Liver (tissue), 9 donors: ENCODE measurements around the gene CKM. TPM values are rescaled to one million over a fixed set of nuclear protein-coding genes. Genes with fewer than 3 reads are reported as not detected.

Experiments used
- DNase-seq: peaks from one replicate; pipeline ENCODE4 v3.0.0-alpha.2; 2017; ENCODE audit warnings: low spot score
- H3K27ac ChIP-seq, 2 donors: one replicate each; pipeline ENCODE4 v1.7.0; 2013; ENCODE audit warnings: inconsistent platforms in 2 of 2, low read length in 2 of 2, control low read depth in 1 of 2, low read depth in 1 of 2, mild to moderate bottlenecking in 1 of 2
- H3K27me3 ChIP-seq, 4 donors: one replicate each; pipeline versions ENCODE4 v1.6.1 to v1.7.0; 2013; ENCODE audit warnings: low read length in 3 of 4, inconsistent platforms in 1 of 4, mild to moderate bottlenecking in 1 of 4, moderate library complexity in 1 of 4; ENCODE audit not compliant: control insufficient read depth in 4 of 4, insufficient read depth in 4 of 4
- H3K36me3 ChIP-seq, 4 donors: one replicate each; pipeline versions ENCODE4 v1.6.1 to v1.7.0; 2013; ENCODE audit warnings: low read length in 3 of 4, mild to moderate bottlenecking in 3 of 4, low read depth in 1 of 4, moderate library complexity in 1 of 4; ENCODE audit not compliant: control insufficient read depth in 4 of 4, insufficient read depth in 3 of 4
- H3K4me1 ChIP-seq, 4 donors: one replicate each; pipeline versions ENCODE4 v1.6.1 to v1.7.0; 2013; ENCODE audit warnings: low read length in 3 of 4, mild to moderate bottlenecking in 3 of 4, moderate library complexity in 1 of 4; ENCODE audit not compliant: control insufficient read depth in 4 of 4, insufficient read depth in 4 of 4
- H3K4me3 ChIP-seq, 3 donors: one replicate each; pipeline versions ENCODE4 v1.6.1 to v1.7.0; 2013; ENCODE audit warnings: low read length in 3 of 3, control low read depth in 1 of 3, low read depth in 1 of 3, mild to moderate bottlenecking in 1 of 3
- H3K9ac ChIP-seq, 2 donors: one replicate each; pipeline ENCODE4 v1.7.0; 2013; ENCODE audit warnings: low read length in 2 of 2, mild to moderate bottlenecking in 2 of 2, moderate library complexity in 2 of 2, control low read depth in 1 of 2, low read depth in 1 of 2
- H3K9me3 ChIP-seq, 4 donors: one replicate each; pipeline versions ENCODE4 v1.6.1 to v1.7.0; 2013; ENCODE audit warnings: low read length in 3 of 4; ENCODE audit not compliant: control insufficient read depth in 4 of 4
- ATF3 ChIP-seq: IDR thresholded peaks from 2 replicates; pipeline ENCODE4 v1.6.1; 2016; ENCODE audit warnings: antibody characterized with exemption
- CTCF ChIP-seq: fragments of 150-350 bp; IDR thresholded peaks from 2 replicates; pipeline ENCODE4 v1.5.1; 2017; ENCODE audit warnings: improper control_type of control experiment, low read depth, low read length; ENCODE audit not compliant: missing input control
- EGR1 ChIP-seq, 2 donors: IDR thresholded peaks; 2 replicates each; pipeline ENCODE4 v1.6.1; 2016 to 2018; ENCODE audit warnings: antibody characterized with exemption in 2 of 2, low read depth in 2 of 2
- FOXA1 ChIP-seq: IDR thresholded peaks from 2 replicates; pipeline ENCODE4 v1.6.1; 2016; ENCODE audit warnings: antibody characterized with exemption
- FOXA2 ChIP-seq: IDR thresholded peaks from 2 replicates; pipeline ENCODE4 v1.6.1; 2016; ENCODE audit warnings: antibody characterized with exemption
- GABPA ChIP-seq, 2 donors: IDR thresholded peaks in 1 of 2; conservative IDR thresholded peaks in 1 of 2; 2 replicates each; pipeline ENCODE4 v1.6.1; 2016; ENCODE audit warnings: antibody characterized with exemption in 2 of 2, mild to moderate bottlenecking in 1 of 2, moderate library complexity in 1 of 2
- HNF4A ChIP-seq, 2 donors: conservative IDR thresholded peaks; 2 replicates each; pipeline ENCODE4 v1.6.1; 2016; ENCODE audit warnings: antibody characterized with exemption in 2 of 2, mild to moderate bottlenecking in 2 of 2
- HNF4G ChIP-seq: IDR thresholded peaks from 2 replicates; pipeline ENCODE4 v1.6.1; 2016; ENCODE audit warnings: antibody characterized with exemption
- JUND ChIP-seq, 2 donors: IDR thresholded peaks; 2 replicates each; pipeline ENCODE4 v1.6.1; 2016; ENCODE audit warnings: antibody characterized with exemption in 2 of 2
- MAX ChIP-seq: IDR thresholded peaks from 2 replicates; pipeline ENCODE4 v1.6.1; 2016; ENCODE audit warnings: antibody characterized with exemption
- NR2F2 ChIP-seq: IDR thresholded peaks from 2 replicates; pipeline ENCODE4 v1.6.1; 2016; ENCODE audit warnings: antibody characterized with exemption
- RAD21 ChIP-seq, 2 donors: IDR thresholded peaks; 2 replicates each; pipeline ENCODE4 v1.6.1; 2016; ENCODE audit warnings: antibody characterized with exemption in 2 of 2, mild to moderate bottlenecking in 2 of 2
- RXRA ChIP-seq, 2 donors: IDR thresholded peaks; 2 replicates each; pipeline ENCODE4 v1.6.1; 2017 to 2018; ENCODE audit warnings: antibody characterized with exemption in 2 of 2, mild to moderate bottlenecking in 1 of 2
- SP1 ChIP-seq: IDR thresholded peaks from 2 replicates; pipeline ENCODE4 v1.6.1; 2018; ENCODE audit warnings: antibody characterized with exemption, mild to moderate bottlenecking
- TAF1 ChIP-seq: conservative IDR thresholded peaks from 2 replicates; pipeline ENCODE4 v1.6.1; 2016; ENCODE audit warnings: antibody characterized with exemption, mild to moderate bottlenecking
- YY1 ChIP-seq: IDR thresholded peaks from 2 replicates; pipeline ENCODE4 v1.6.1; 2016; ENCODE audit warnings: antibody characterized with exemption, mild to moderate bottlenecking
- WGBS: extraction: QIAGEN DNeasy Blood & Tissue Kit; methylation state at CpG from one replicate; pipeline ENCODE4 v1.1.7; 2013; 5-methylcytosine and 5-hydroxymethylcytosine counted together
- polyA plus RNA-seq, 2 donors: library from polyadenylated mRNA; stranded (reverse) in 1 of 2; unstranded in 1 of 2; fragments of 200-250 nt in 1 of 2; fragments of >200 nt in 1 of 2; fragmentation: Nextera tagmentation in 1 of 2; extraction: Ambion mirVana in 1 of 2; gene quantifications; one replicate each; pipeline versions ENCODE4 v1.2.1 to v1.2.3, GENCODE V29; 2013 to 2015
- total RNA-seq, 2 donors: library from RNA; depleted of rRNA; stranded (reverse); fragments of >200 nt; gene quantifications; one replicate each; pipeline ENCODE4 v1.2.3, GENCODE V29; 2014
- TF ChIP-seq, protein P1 (sequence below): IDR thresholded peaks from 2 replicates; pipeline ENCODE4 v1.6.1; 2016; ENCODE audit warnings: antibody characterized with exemption
- TF ChIP-seq, protein P2 (sequence below): IDR thresholded peaks from 2 replicates; pipeline ENCODE4 v1.6.1; 2016; ENCODE audit warnings: antibody characterized with exemption, mild to moderate bottlenecking
- donor health status: healthy.
- donor health status: healthy.
- donor health status: healthy.
- donor health status: healthy.
- donor health status: healthy.

CKM gene
- total and polyA plus RNA-seq, 4 donors = 0.05 to 0.37 (median 0.17) TPM; not detected in 1

GRCh38 chr19:45290381-45290931 is 32.2 kb downstream of the CKM start:
- WGBS = 43% methylated on average over 6 of the region's 6 CpGs
- H3K27ac ChIP-seq = peak overlapping the region; percentile 97 to 98

More at GRCh38 chr19:45290381-45290931, 32.2 kb downstream of the CKM start:
- Histone ChIP-seq H3K9ac (peak overlapping the region in 1 of 2 donors; percentile 42), H3K36me3 (peaks cover 3 to 9% (median 4%) of the 10 kb centered on the region in 4 donors), H3K9me3 (no peaks in the 10 kb centered on the region), H3K4me3 (no peak overlapping the region), H3K27me3 (no peaks in the 10 kb centered on the region), H3K4me1 (peaks cover 6 to 59% (median 41%) of the 10 kb centered on the region in 4 donors)
- TF ChIP-seq MAX (peak; percentile 96), RXRA (IDR thresholded peaks at IDR 0.05) (peak; percentile 100), SP1 (peak; percentile 99), HNF4A (conservative IDR thresholded peaks at IDR 0.05) (peak; percentile 100), EGR1 (IDR thresholded peaks at IDR 0.05; ENCODE audit: low read depth in 2 of 2) (peak; percentile 13 to 74), RAD21 (IDR thresholded peaks at IDR 0.05) (peak; percentile 41 to 69), FOXA1 (peak; percentile 84), HNF4G (peak; percentile 97), NR2F2 (peak; percentile 99), ATF3 (peak; percentile 63), FOXA2 (no peak), TAF1 (no peak), GABPA (IDR thresholded peaks at IDR 0.05 in 1 of 2, conservative IDR thresholded peaks at IDR 0.05 in 1 of 2) (peak in 1 of 2 donors; percentile 54), YY1 (peak; percentile 70), JUND (IDR thresholded peaks at IDR 0.05) (peak in 1 of 2 donors; percentile 77), CTCF (no peak)
- TF ChIP-seq, protein P1, sequence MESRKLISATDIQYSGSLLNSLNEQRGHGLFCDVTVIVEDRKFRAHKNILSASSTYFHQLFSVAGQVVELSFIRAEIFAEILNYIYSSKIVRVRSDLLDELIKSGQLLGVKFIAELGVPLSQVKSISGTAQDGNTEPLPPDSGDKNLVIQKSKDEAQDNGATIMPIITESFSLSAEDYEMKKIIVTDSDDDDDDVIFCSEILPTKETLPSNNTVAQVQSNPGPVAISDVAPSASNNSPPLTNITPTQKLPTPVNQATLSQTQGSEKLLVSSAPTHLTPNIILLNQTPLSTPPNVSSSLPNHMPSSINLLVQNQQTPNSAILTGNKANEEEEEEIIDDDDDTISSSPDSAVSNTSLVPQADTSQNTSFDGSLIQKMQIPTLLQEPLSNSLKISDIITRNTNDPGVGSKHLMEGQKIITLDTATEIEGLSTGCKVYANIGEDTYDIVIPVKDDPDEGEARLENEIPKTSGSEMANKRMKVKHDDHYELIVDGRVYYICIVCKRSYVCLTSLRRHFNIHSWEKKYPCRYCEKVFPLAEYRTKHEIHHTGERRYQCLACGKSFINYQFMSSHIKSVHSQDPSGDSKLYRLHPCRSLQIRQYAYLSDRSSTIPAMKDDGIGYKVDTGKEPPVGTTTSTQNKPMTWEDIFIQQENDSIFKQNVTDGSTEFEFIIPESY = peak; percentile 98
- TF ChIP-seq, protein P2, sequence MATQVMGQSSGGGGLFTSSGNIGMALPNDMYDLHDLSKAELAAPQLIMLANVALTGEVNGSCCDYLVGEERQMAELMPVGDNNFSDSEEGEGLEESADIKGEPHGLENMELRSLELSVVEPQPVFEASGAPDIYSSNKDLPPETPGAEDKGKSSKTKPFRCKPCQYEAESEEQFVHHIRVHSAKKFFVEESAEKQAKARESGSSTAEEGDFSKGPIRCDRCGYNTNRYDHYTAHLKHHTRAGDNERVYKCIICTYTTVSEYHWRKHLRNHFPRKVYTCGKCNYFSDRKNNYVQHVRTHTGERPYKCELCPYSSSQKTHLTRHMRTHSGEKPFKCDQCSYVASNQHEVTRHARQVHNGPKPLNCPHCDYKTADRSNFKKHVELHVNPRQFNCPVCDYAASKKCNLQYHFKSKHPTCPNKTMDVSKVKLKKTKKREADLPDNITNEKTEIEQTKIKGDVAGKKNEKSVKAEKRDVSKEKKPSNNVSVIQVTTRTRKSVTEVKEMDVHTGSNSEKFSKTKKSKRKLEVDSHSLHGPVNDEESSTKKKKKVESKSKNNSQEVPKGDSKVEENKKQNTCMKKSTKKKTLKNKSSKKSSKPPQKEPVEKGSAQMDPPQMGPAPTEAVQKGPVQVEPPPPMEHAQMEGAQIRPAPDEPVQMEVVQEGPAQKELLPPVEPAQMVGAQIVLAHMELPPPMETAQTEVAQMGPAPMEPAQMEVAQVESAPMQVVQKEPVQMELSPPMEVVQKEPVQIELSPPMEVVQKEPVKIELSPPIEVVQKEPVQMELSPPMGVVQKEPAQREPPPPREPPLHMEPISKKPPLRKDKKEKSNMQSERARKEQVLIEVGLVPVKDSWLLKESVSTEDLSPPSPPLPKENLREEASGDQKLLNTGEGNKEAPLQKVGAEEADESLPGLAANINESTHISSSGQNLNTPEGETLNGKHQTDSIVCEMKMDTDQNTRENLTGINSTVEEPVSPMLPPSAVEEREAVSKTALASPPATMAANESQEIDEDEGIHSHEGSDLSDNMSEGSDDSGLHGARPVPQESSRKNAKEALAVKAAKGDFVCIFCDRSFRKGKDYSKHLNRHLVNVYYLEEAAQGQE = peak; percentile 91
- no peak for DNase-seq
